ENCODE results near the gene MMD2. TPM values are rescaled to one million over a fixed set of nuclear protein-coding genes. Genes with fewer than 3 reads are reported as not detected.
"Not testable (repeated sequence)": the region's sequence is repeated elsewhere in the genome, so short reads cannot be mapped to it uniquely, and the experiment has no call there.

MMD2 gene
- total RNA-seq, 1 donor: not detected

DNA sequence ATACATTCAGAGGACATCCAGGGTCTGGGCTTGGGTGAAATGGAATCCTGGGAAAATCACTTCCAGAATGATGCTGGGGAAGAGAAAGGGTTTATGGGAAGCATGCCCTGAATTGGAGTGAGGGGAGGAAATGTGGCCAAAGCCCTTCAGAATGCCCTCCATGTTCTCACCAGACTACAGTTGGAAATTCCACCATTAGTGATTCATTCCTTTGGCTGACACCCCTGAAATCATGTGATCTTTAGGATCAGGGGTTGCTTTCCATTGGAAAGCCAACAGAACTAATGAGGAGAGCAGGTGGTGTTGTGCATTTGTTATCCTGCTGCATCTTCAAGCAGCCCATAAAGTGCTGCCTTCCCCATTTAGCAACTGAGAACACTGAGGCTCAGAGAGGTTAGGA lies 54.6 kb downstream of the MMD2 start:
- DNase-seq (ENCODE audit: low read depth in 2 of 3, low spot score in 2 of 3): no peak

DNA sequence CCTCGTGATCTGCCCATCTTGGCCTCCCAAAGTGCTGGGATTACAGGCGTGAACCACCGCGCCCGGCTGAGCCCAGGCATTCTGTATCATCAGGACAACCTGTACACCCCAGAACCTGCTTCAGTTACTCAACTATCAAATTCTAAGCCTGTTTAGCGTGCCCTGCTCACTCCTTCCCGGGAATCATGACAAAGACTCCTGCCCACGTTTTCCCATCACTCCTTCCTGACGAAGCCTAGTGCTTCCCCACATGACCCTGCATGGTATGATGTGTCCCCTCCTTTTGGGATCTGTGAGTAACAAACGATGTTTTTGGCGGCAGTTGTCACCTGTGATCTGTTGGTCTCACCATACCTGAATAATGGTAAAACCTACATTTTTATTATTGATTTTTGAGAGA lies 63.2 kb downstream of the MMD2 start:
- DNase-seq (ENCODE audit: low read depth in 2 of 3, low spot score in 2 of 3): no peak

- no peak for DNase-seq (ENCODE audit: low read depth in 2 of 3, low spot score in 2 of 3)
Observed at GRCh38 chr7:4894482-4894881, 64.5 kb downstream of the MMD2 start.

DNA sequence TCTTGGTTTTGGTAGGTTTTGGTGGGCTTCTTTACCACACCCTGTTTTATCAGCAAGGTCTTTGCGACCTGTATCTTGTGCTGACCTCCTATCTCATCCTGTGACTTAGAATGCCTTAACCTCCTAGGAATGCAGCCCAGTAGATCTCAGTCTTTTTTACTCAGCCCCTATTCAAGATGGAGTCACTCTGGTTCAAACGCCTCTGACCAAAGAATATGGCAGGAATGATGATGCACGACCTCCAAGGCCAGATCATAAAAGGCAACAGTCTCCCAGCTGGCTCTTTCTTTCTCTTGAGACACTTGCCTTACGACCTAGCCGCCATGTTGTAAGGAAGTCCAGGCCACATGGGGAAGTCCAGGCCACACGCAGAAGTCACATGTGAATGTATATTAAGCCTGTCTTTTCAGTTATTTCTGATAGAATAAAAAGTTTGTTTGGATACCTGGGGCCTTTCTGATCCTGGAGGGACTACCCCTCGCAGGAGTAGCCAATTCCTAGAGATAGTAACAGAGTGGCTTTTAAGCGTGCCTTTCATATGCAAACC lies 65.0 kb downstream of the MMD2 start:
- DNase-seq (ENCODE audit: low read depth in 2 of 3, low spot score in 2 of 3): no peak

DNA sequence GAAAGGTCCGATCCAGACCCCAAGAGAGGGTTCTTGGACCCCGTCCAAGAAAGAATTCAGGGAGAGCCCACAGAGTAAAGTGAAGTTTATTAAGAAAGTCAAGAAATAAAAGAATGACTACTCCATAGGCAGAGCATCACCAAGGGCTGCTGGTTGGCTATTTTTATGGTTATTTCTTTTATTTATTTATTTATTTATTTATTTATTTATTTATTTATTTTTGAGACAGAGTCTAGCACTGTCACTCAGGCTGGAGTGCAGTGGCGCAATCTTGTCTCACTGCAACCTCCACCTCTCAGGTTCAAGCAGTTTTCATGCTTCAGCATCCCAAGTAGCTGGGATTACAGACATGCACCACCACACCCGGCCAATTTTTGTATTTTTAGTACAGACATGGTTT lies 65.8 kb downstream of the MMD2 start:
- not testable (repeated sequence) for DNase-seq (ENCODE audit: low read depth in 2 of 3, low spot score in 2 of 3)

DNA sequence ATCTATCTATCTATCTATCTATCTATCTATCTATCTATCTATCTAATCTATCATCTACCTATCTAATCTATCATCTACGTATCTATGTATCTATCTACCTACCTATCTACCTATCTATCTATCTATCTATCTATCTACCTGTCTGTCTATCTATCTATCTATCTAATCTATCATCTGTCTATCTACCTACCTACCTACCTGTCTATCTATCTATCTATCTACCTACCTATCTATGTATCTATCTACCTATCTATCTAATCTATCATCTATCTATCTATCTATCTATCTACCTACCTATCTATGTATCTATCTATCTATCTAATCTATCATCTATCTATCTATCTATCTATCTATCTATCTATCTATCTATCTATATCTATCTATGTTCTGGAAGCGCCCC lies 67.5 kb downstream of the MMD2 start:
- DNase-seq (ENCODE audit: low read depth in 2 of 3, low spot score in 2 of 3): not testable (repeated sequence)

- DNase-seq (ENCODE audit: low read depth in 2 of 3, low spot score in 2 of 3): no peak
Observed at GRCh38 chr7:4889682-4890081, 69.3 kb downstream of the MMD2 start.

GRCh38 chr7:4888161-4888560 lies 70.8 kb downstream of the MMD2 start:
- no peak for DNase-seq (ENCODE audit: low read depth in 2 of 3, low spot score in 2 of 3)

- DNase-seq (ENCODE audit: low read depth in 2 of 3, low spot score in 2 of 3): no peak
Observed at GRCh38 chr7:4886671-4887070, 72.3 kb downstream of the MMD2 start.

DNA sequence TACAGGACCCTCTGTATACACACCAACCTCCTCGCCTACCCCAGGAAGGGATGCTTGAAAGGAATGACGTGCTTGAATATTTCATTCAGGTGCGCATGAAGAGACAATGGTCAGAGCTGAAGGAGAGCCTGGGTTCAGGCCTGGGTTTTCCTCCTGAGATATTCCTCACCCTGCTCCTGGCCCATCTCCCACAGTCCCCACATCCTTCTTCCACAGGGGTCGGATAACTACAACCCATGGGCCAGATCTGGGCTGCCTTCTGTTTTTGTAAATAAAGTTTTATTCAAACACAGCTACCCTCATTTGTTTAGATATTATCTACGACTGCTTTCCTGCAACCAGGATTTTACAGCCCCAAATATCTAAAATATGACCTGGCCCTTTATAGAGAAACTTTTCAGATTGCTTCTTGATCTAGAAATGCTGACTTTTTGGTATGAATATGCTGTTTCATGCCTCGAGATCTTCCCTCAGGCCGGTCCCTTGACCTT lies 73.6 kb downstream of the MMD2 start:
- no peak for DNase-seq (ENCODE audit: low read depth in 2 of 3, low spot score in 2 of 3)

GRCh38 chr7:4884164-4884563 lies 74.8 kb downstream of the MMD2 start:
- DNase-seq (ENCODE audit: low read depth in 2 of 3, low spot score in 2 of 3): no peak

DNA sequence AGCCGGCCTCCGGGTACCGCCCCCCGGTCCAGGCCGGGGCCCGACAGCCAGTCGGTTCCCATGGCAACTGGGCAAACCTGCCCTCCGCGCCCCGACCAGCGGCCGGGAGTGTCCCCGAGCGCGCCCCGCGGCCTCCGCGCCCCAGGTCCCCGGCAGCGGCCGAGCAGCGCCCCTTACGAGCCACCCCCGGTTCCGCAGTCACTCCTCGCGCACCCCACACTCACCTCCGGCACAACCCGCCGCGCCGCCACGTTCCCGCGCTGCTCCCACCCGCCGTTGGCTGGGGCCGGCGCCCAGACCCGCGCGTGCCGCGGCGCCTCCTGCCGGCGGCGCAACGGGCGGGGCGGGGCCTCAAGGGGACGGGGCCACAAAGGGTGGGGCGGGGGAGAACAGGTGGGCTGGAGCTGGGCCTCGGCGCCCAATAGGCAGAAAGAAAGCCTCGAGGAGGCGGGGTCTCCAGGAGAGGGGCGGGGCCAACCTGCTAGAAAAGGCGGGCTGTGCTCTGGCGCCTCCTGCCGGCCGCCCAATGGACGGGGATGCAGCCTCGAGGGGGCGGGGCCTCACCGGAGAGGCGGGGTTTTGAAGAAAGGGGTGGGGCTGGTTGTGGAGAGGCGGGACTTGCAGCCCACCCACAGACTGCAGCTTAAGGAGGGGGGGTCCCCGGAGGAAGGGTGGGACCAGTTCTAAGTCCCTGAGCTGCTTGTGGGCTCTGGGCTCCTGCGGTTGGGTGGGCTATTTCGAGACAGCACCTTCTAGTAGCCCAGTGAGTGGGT lies 75.4 kb downstream of the MMD2 start, which contains the start of gene RADIL:
Gene RADIL (minus strand): TSS at position 345 of the 773 bp plus-strand sequence. CDS start 5,577 bp downstream, outside the sequence.
- DNase-seq (ENCODE audit: low read depth in 2 of 3, low spot score in 2 of 3): peak; percentile 62 to 94 (median 94)

DNA sequence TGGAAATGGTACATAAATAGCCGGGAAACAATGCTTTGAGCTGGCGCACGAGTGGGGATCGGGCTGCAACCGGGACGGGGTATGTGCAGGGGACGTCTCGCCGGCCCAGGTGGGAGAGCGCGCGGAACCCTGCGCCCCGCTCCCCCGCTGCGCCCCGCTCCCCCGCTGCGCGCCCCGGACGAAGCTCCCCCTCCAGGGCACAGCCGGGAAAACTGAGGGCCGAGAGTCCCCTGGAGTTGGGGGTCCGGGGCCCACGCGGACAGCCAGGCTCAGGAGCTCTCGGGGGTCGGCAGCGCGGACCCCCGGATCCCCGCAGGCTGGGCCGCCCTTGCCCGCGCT lies 76.0 kb downstream of the MMD2 start:
- DNase-seq (ENCODE audit: low read depth in 2 of 3, low spot score in 2 of 3): no peak

DNA sequence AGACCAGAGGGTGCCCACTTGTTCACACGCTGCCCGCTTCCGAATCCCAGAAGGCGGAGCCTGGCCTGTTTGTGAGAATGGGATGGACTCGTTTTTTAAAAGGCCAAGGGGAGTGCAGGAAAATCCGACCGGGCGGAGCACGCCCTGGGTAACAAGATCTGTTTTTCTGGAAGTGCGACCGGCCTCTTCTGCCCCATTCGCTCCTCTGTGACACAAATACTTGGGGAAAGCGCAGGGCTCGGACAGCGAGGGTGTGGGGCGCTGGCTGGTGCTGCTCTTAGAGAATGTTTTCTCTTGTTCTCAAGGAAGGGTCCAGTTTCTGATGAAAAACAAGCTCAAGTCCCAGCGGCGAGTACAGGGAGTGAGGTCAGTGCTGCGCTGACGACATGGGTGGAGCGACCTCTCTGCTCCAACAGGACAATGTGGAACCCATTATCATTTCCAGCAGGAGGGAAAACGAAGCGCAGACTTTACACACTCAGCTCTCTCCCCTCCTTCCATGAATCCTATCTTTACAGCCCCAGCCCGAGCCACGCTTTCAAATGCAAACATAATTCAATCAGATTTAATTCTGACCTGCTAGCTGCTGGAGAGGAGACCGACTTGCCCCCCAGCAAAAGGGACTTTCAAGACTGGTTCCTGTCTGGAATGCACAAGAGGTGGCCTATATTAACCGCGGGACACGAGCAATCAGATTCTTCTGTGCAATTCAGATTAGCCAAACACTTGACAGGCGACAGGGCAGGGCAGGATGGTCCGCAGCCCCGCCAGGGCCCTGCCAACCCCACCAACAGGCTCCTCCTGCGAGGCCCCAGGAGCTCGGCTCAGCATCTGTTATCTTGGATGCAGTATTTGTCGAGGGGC lies 76.6 kb downstream of the MMD2 start:
- no peak for DNase-seq (ENCODE audit: low read depth in 2 of 3, low spot score in 2 of 3)

- no peak for DNase-seq (ENCODE audit: low read depth in 2 of 3, low spot score in 2 of 3)
Observed at GRCh38 chr7:4880218-4880617, 78.8 kb downstream of the MMD2 start.

DNA sequence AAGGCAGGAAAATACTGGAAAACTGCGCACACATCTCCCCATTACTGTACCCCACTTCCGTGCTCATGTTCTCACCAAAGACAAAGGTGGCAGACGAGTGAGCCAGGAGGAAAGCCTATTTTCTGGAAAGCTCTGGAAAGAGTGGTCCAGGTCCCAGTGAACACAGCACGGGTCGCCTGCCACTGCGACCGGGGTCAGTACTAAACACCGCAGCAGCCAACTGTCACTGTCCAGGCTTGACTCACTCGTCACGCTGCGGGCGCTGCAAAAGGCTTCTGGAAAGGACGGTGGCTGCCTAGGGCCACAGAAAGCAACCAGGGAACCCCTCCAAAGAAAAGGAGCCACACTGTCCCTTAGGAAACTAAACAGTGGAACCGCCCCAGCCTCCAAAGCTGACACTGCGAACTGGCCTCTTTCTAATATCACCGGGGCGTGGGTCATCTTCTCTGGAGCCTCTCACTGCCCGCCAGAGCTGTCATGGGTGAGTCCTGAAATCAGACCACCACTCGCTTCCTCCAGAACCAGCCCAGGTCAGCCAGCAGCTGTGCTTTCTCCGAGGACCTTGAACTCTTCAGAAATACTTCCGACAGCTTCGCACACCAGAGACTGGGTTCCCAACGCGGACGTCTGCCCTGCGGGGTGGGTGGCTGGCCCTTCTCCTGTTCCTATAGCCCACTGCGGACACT lies 79.4 kb downstream of the MMD2 start:
- DNase-seq (ENCODE audit: low read depth in 2 of 3, low spot score in 2 of 3): no peak

GRCh38 chr7:4878336-4879335 lies 80.4 kb downstream of the MMD2 start:
- DNase-seq (ENCODE audit: low read depth in 2 of 3, low spot score in 2 of 3): no peak

GRCh38 chr7:4876586-4876985 lies 82.4 kb downstream of the MMD2 start:
- no peak for DNase-seq (ENCODE audit: low read depth in 2 of 3, low spot score in 2 of 3)

DNA sequence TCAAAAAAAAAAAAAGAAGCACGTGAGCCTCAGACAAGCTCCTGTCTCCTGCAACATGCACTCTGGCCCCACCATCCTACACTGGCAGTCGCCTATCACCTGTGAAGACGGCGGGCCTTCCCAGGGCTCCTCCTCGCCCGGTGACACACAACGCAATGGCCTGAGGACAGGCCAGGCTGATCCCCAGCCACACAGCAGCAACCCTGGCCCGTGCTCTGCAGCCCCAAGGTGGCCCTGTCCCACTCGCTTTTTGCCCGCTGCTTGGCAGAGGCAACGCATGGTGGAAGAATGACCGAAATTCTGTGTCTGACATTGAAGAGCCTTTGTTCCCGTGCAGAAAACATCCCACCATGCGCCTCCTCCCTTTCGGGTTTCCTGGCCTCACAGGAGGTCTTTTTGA lies 83.6 kb downstream of the MMD2 start:
- DNase-seq (ENCODE audit: low read depth in 2 of 3, low spot score in 2 of 3): no peak
